ENCODE results near the gene ANTXR2. TPM values are rescaled to one million over a fixed set of nuclear protein-coding genes. Genes with fewer than 3 reads are reported as not detected.

ANTXR2 gene
- total RNA-seq, 2 donors from 2014 or later: 47.4 to 121 TPM

DNA sequence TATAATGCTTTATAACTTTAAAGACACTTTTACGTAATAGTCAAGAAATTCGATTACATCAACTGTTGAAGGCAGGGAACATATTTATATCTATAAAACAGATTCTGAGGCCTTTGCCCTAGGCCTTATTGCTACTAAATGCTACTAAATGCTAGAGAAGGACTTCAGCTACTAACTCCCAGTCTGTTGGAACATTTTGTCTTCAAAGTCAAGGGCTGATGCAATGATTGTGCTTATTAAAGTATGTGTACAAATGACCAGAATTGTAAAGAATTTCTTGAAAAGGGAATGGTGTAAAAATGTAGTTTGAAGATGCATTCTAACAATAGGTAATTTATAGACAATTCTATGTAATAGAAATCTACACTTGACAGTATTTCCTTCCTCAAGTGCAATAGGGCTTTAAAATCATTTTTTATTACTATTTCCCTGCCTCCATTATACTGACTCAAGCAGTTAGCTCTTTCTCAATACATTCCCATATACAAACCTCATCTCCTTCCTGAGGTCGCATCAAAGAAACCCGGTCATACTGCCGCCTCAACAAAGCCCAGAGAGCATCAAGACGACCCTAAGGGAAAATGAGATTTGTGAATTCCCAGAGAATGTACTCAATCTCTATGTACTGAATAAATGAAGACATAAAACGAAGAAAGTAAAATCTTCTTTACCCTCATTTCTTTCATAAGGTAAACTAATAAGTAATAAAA is 95.7 kb downstream of the ANTXR2 start:
- Histone ChIP-seq H3K4me1 (no peaks in the 10 kb centered on the region), H3K9ac (ENCODE audit: low read depth in 2 of 2, low read length in 2 of 2) (no peak overlapping the region), H3K9me3 (no peaks in the 10 kb centered on the region), H3K36me3 (peaks cover 8% of the 10 kb centered on the region), H3K4me3 (no peak overlapping the region), H3K27me3 (no peaks in the 10 kb centered on the region), H3K27ac (no peak overlapping the region)
- intact Hi-C loops (cut with DNase I): no loop called here
- DNase-seq: no peak
- TF ChIP-seq, protein P1, sequence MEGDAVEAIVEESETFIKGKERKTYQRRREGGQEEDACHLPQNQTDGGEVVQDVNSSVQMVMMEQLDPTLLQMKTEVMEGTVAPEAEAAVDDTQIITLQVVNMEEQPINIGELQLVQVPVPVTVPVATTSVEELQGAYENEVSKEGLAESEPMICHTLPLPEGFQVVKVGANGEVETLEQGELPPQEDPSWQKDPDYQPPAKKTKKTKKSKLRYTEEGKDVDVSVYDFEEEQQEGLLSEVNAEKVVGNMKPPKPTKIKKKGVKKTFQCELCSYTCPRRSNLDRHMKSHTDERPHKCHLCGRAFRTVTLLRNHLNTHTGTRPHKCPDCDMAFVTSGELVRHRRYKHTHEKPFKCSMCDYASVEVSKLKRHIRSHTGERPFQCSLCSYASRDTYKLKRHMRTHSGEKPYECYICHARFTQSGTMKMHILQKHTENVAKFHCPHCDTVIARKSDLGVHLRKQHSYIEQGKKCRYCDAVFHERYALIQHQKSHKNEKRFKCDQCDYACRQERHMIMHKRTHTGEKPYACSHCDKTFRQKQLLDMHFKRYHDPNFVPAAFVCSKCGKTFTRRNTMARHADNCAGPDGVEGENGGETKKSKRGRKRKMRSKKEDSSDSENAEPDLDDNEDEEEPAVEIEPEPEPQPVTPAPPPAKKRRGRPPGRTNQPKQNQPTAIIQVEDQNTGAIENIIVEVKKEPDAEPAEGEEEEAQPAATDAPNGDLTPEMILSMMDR (IDR thresholded peaks at IDR 0.05): no peak

DNA sequence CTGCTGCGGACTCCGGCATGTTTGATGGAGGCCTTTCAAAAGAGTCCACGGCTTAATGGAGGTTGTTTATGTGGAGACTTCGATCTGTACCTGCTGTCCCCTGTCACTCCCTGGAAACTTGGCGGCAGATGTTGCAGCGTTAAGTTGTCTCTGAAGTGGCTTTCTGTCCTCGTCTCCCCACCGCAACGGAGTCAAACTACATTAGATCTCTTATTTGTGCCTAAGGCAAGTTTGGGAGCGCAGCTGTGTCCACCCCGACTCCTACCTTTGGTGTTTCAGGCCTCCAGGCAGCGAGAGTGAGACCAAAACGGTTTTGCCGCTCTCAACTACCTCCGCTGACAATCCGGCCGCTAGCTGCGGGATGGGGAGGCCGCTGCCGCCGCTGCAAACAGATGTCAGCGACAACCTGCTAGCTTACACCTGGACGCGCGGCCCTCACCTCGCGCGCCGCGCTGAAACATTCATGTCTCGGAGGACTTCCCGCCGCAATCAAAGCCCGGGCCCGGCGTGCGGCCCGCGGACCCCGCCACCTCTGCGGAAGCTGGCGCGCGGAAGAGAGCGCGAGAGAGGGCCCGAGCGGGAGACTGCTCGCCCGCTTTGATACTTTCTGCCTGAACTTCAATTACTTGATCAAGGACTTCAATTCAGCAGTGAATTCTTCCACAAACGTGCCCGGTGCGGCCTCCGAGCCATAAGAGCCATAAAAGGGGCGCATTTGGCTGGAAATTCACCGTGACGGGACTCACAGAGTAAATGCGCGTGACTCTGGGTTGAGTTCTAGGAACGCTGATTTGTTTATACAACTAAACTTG is 108.4 kb downstream of the ANTXR2 start:
- H3K4me3 ChIP-seq: no peak overlapping the region
- no peak overlapping the region for H3K9ac ChIP-seq (ENCODE audit: low read depth in 2 of 2, low read length in 2 of 2)
- no peaks in the 10 kb centered on the region for H3K27me3 ChIP-seq
- no peak overlapping the region for H3K27ac ChIP-seq
- TF ChIP-seq, protein P1 (IDR thresholded peaks at IDR 0.05): no peak
- H3K9me3 ChIP-seq: no peaks in the 10 kb centered on the region
- no peaks in the 10 kb centered on the region for H3K4me1 ChIP-seq
- no peaks in the 10 kb centered on the region for H3K36me3 ChIP-seq
- intact Hi-C loops (cut with DNase I): no loop called here
- no peak for DNase-seq

DNA sequence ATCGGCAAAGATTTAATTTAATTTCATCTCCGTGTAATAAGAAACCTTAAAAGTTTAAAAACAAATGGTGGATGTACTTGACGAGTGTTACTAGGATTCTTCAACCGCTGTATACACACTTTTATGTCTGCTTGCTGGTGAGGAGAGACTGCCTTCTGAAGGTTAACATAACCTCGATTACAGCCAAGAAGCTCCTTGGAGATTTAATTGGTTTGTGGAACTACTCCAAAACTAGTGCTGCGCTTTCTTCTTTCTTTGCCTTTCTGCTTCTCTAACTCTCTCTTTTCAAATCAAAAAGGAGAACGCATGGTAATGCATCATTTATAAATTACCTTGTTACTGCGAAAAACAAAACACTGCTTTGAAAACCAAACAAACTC is 109.0 kb downstream of the ANTXR2 start:
- TF ChIP-seq, protein P1 (IDR thresholded peaks at IDR 0.05): no peak
- H3K27ac ChIP-seq: no peak overlapping the region
- H3K4me3 ChIP-seq: no peak overlapping the region
- DNase-seq: no peak
- no peaks in the 10 kb centered on the region for H3K4me1 ChIP-seq
- H3K36me3 ChIP-seq: no peaks in the 10 kb centered on the region
- H3K9ac ChIP-seq (ENCODE audit: low read depth in 2 of 2, low read length in 2 of 2): no peak overlapping the region
- H3K27me3 ChIP-seq: no peaks in the 10 kb centered on the region
- intact Hi-C loops (cut with DNase I): no loop called here
- H3K9me3 ChIP-seq: no peaks in the 10 kb centered on the region

DNA sequence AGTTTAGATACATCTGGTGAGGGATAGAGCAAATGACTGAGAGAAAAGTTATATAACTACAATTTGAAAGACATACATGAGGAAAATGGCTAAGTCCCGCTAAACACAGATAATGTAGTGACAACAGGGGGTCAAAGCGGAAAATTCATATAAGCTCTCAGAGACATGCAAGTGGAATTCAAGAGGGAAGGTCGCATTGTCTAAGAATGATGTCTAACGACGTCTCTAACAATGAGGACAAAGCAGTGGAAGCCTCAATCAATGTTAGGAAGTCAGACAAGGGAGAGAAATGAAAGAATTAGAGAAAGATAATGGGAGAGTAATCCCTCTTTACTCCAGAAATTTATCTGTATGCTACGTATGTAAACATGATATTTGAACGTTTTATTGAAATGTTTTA is 113.4 kb downstream of the ANTXR2 start:
- no peak overlapping the region for H3K27ac ChIP-seq
- H3K27me3 ChIP-seq: no peaks in the 10 kb centered on the region
- no peaks in the 10 kb centered on the region for H3K4me1 ChIP-seq
- TF ChIP-seq, protein P1 (IDR thresholded peaks at IDR 0.05): no peak
- H3K9me3 ChIP-seq: no peaks in the 10 kb centered on the region
- no peak for DNase-seq
- no peak overlapping the region for H3K9ac ChIP-seq (ENCODE audit: low read depth in 2 of 2, low read length in 2 of 2)
- H3K4me3 ChIP-seq: no peak overlapping the region
- no peaks in the 10 kb centered on the region for H3K36me3 ChIP-seq
- intact Hi-C loops (cut with DNase I): no loop called here

DNA sequence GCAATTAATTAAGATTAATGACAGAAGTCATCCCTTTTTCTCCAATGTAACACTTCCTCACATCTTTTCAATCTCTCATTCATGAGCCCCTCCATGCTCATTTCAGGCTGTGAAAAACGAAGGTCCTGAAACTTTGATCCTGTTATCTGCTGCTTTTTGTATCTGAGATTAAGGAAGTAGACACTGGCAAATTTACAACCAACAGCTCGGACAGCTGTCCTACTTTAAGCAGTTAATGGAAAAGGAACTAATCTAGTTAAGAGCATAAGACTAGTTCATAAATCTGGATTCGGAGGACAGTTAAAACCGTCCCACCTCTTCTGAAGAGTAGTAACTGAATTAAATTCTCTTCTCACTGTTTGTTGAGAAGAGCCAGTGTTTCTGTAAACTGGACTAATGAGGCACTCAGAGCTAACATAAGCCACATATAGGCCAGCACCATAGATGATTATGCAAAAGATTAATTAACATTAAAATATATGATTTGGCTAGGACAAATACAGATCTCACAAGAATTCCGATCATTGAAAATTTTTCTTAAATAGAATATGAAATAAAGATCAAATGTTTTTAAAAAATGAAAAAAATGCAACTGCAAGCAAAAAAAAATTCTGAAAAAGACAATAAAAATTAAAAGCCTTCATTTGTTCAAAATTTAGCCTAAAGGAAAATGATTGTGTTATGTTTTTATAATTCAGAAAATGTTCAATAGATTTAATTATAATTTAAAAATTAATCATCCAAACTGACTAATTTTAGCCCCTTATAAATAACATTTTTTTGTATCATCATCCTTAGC is 114.4 kb downstream of the ANTXR2 start:
- Histone ChIP-seq H3K4me1 (no peaks in the 10 kb centered on the region), H3K9me3 (no peaks in the 10 kb centered on the region), H3K27ac (no peak overlapping the region), H3K36me3 (no peaks in the 10 kb centered on the region), H3K4me3 (no peak overlapping the region), H3K9ac (ENCODE audit: low read depth in 2 of 2, low read length in 2 of 2) (no peak overlapping the region), H3K27me3 (no peaks in the 10 kb centered on the region)
- TF ChIP-seq, protein P1 (IDR thresholded peaks at IDR 0.05): no peak
- intact Hi-C loops (cut with DNase I): no loop called here
- no peak for DNase-seq

All from colonic mucosa (tissue), 4 donors.